Measurements from ENCODE around the gene GBA3.

GBA3 gene

GRCh38 chr4:22692736-22693135 is at the start of gene GBA3:
GBA3 (plus strand) TSS chr4:22692937.
- DNase-seq: no peak

- no peak for DNase-seq
Observed at GRCh38 chr4:22643952-22644351, 48.8 kb upstream of the GBA3 start.

- no peak for DNase-seq
Observed at GRCh38 chr4:22645481-22646182, 47.1 kb upstream of the GBA3 start.

GRCh38 chr4:22648996-22649395 is 43.7 kb upstream of the GBA3 start:
- no peak for DNase-seq

GRCh38 chr4:22650771-22651170 is 42.0 kb upstream of the GBA3 start:
- DNase-seq: no peak

- DNase-seq: no peak
Observed at GRCh38 chr4:22653752-22654151, 39.0 kb upstream of the GBA3 start.

GRCh38 chr4:22661443-22661842 is 31.3 kb upstream of the GBA3 start:
- DNase-seq: no peak

GRCh38 chr4:22667332-22667940 is 25.3 kb upstream of the GBA3 start:
- no peak for DNase-seq

GRCh38 chr4:22668301-22668700 is 24.4 kb upstream of the GBA3 start:
- no peak for DNase-seq

- DNase-seq: no peak
Observed at GRCh38 chr4:22668702-22669101, 24.0 kb upstream of the GBA3 start.

- no peak for DNase-seq
Observed at GRCh38 chr4:22670956-22671355, 21.8 kb upstream of the GBA3 start.

GRCh38 chr4:22672519-22672918 is 20.2 kb upstream of the GBA3 start:
- no peak for DNase-seq

- no peak for DNase-seq
Observed at GRCh38 chr4:22672944-22673343, 19.8 kb upstream of the GBA3 start.

- DNase-seq: no peak
Observed at GRCh38 chr4:22674700-22675099, 18.0 kb upstream of the GBA3 start.

- no peak for DNase-seq
Observed at GRCh38 chr4:22676063-22676462, 16.7 kb upstream of the GBA3 start.

- no peak for DNase-seq
Observed at GRCh38 chr4:22677780-22678179, 15.0 kb upstream of the GBA3 start.

- DNase-seq: no peak
Observed at GRCh38 chr4:22678940-22679854, 13.5 kb upstream of the GBA3 start.

GRCh38 chr4:22680065-22680642 is 12.6 kb upstream of the GBA3 start:
- no peak for DNase-seq

GRCh38 chr4:22683726-22684125 is 9.0 kb upstream of the GBA3 start:
- DNase-seq: no peak

- no peak for DNase-seq
Observed at GRCh38 chr4:22686141-22686540, 6.6 kb upstream of the GBA3 start.

- no peak for DNase-seq
Observed at GRCh38 chr4:22688236-22688635, 4.5 kb upstream of the GBA3 start.

GRCh38 chr4:22689428-22689827 is 3.3 kb upstream of the GBA3 start:
- DNase-seq: no peak

- DNase-seq: no peak
Observed at GRCh38 chr4:22695029-22695428, 2.3 kb downstream of the GBA3 start.

All from activated CD4-positive, alpha-beta T cell treated with anti-CD3 and anti-CD28 coated beads for 4 hours (primary cell).